Measurements from ENCODE around the gene ATAD3A.
"Not testable (repeated sequence)": the region's sequence is repeated elsewhere in the genome, so short reads cannot be mapped to it uniquely, and the experiment has no call there.

The ATAD3A gene

DNA sequence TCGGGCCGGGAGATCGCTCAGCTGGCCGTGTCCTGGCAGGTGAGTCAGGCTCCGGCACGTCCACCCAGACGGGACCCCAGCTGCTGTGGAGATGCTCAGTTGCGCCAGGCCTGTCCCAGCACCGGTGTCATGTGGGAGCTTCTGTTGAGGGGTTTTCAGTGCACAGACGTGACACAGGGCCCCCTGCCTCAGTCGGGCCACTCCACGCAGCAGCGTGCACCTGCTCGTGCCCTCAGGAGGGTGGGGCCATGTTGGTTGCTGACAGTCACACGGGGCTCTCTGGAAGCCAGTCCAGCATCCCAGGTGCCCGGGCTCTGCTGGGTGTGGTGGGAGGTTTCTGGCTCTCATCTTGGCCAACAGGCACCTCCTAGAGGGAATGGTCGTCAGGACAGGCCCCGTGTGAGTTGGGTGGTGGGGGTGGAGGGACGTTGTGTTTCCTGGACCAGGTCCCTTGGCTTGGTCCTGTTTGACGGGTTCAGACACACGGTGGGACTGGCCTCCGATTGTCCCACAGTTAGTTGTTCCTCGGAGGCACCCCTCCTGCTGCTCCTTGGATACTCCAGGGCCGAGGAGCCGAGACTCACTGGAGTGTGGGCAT, 21.2 kb upstream of the ATAD3A start:
- DNase-seq: no peak

GRCh38 chr1:1491601-1492000, 20.4 kb upstream of the ATAD3A start:
- no peak for DNase-seq

DNA sequence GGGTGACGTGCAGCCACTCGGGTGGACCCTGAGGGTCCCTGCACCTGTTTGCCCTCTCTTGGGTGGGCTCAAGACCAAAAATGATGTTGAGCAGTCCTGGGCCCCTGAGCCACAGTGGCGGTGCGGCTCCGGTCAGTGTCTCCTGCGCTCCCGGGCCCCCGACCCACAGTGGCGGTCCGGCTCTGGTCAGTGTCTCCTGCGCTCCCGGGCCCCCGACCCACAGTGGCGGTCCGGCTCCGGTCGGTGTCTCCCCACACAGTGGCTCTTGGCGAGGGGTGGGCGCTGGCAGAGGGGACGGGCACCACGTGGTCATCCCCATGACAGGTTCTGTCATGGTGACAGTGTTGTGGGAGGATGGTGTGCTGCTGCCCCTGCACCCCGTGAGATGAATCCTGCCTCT, 17.7 kb upstream of the ATAD3A start:
- not testable (repeated sequence) for DNase-seq

GRCh38 chr1:1495461-1495975, 16.4 kb upstream of the ATAD3A start:
- DNase-seq: not testable (repeated sequence)

DNA sequence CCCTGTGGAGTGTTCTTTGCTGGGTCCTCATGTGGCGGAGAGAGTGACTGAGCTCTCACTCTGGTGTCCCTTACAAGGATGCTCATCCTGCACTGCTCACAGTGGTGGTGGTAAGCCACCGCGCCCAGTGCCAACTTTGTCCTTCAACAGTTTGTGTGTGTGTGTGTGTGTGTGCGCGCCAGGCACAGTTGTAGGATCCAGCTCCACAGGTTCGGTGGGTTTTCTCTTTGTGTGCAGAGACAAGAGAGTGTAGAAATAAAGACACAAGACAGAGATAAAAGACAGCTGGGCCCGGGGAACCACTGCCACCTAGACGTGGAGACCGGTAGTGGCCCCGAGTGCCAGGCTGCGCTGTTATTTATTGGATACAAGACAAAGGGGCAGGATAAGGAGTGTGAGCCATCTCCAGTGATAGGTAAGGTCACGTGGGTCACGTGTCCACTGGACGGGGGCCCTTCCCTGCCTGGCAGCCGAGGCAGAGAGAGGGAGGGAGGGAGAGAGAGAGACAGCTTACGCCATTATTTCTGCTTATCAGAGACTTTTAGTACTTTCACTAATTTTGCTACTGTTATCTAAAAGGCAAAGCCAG, 7.1 kb upstream of the ATAD3A start:
- DNase-seq: peak; percentile 95

DNA sequence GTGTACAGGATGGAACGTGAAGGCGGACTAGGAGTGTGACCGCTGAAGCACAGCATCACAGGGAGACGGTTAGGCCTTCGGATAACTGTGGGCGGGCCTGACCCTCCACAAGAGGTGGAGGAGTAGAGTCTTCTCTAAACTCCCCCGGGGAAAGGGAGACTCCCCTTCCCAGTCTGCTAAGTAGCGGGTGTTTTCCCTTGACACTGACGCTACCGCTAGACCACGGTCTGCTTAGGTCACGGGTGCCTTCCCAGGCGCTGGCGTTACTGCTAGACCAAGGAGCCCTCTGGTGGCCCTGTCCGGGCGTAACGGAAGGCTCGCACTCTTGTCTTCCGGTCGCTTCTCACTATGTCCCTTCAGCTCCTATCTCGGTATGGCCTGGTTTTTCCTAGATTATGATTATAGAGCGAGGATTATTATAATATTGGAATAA, 6.6 kb upstream of the ATAD3A start:
- peak; percentile 51 for DNase-seq

- not testable (repeated sequence) for DNase-seq
These were observed 6.2 kb upstream of the ATAD3A start for GRCh38 chr1:1505801-1506200.

GRCh38 chr1:1507305-1507704, 4.7 kb upstream of the ATAD3A start:
- DNase-seq: no peak

DNA sequence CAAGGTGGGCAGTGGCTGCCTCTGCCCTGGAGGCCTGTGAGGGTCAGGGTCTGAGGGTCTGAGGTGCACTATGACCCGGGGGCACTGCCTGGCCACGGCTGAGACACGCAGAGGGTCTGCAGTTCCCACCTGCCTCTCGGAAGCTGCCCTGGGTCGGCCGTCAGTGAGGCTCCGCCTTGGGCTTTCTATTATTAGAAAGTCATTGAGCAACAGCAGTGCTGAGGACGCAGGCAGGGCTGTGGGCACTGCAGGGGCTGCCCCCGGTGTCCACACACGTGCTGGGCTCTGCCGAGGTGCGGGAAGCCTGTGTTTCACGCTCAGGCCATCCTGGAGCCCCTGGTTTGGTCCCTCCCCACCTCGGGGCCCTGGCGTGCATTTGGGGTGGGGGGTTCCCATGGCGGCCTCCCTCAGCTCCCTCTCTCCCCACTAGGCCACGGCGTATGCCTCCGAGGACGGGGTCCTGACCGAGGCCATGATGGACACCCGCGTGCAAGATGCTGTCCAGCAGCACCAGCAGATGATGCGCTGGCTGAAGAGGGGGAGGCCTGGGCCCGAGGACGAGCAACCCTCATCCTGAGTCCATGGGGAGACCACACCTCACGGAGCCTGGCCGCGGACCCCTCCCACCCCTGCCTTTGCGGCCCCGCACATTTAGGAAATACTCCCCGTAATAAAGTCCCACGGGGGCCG, 3.0 kb upstream of the ATAD3A start:
- not testable (repeated sequence) for DNase-seq

- not testable (repeated sequence) for DNase-seq
These were observed 2.5 kb upstream of the ATAD3A start for GRCh38 chr1:1509465-1509850.

GRCh38 chr1:1510912-1511532, 940 bp upstream of the ATAD3A start:
- peak; percentile 85 for DNase-seq

- not testable (repeated sequence) for DNase-seq
These were observed 463 bp downstream of the ATAD3A start for GRCh38 chr1:1512425-1512824.

DNA sequence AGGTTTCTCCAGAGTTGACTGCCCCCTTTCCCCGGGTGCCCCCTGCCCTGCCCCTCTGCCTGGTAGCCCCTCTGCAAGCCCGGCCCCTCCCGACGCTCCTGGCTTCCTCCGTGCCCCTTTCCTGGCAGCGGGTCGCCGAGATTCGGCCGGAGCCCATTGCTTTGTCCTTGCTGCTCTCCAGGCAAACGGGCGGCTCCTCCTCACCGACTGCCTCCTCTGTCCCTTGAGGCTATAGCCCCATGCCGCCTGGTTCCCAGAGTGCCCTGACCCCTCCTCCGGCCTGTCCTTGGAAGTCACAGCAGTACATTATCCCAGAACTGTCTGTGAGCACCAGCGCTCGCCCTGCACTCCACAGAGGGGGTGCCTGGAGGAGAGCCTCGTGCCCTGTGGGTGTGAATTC, 1.7 kb downstream of the ATAD3A start:
- DNase-seq: not testable (repeated sequence)

DNA sequence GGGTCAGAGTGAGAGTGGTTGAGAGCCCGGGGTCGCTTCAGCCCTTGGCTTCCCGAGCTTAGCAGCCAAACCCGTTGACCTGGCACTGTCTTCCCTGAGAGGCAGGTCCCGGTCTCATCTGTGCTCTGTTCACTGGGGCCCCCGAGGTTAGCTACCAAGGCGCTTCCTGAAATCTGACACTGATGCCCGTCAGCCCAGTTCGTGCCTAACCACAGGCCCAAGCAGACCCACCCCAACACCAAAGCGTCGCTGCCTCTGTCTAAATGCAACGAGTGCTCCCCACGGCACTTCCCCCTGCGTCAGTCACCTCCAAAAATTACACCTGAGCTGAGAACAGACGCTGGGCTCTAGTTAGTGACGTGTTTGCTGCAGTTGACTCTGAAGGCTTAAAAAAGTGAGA, 2.4 kb downstream of the ATAD3A start:
- not testable (repeated sequence) for DNase-seq

DNA sequence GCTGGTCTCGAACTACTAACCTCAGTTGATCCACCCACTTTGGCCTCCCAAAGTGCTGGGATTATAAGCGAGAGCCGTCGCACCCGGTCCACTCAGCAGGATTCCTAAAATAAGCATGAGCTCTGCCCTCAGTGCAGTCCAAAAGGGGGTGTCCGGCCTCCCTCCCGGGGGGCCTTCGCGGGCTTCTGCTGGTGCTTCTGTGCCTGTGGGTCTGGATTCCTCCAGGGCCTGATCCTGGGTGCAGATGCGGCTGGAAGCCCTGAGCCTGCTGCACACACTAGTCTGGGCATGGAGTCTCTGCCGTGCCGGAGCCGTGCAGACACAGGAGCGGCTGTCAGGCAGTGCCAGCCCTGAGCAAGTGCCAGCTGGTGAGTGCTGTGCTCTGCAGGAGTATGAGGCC, 5.0 kb downstream of the ATAD3A start:
- not testable (repeated sequence) for DNase-seq

DNA sequence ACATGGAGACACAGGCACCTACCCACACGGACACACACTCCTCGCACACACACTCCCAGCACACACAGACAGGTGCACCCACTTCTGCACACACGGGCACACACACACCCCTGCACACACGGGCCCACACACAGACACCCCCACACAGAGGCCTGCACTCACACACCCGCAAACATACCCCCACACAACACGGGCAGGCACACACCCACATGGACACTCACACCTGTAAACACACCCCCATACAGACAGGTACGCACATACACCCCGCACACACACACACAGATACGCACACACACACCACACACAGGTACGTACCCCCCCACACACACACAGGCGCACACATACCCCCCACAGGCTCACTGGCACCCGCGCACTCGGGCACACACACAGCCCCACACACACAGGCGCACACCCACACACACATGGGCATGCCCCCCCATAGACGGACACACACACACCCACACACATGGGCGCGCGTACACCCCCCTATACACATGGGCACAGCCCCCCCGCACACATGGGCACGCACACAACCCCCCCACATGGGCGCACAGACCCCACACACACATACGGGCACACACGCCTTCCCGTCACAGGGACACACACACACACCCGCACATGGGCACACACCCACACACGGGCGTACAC, 6.1 kb downstream of the ATAD3A start:
- no peak for DNase-seq

GRCh38 chr1:1518621-1519007, 6.7 kb downstream of the ATAD3A start:
- DNase-seq: not testable (repeated sequence)

- not testable (repeated sequence) for DNase-seq
These were observed 8.0 kb downstream of the ATAD3A start for GRCh38 chr1:1519805-1520505.

DNA sequence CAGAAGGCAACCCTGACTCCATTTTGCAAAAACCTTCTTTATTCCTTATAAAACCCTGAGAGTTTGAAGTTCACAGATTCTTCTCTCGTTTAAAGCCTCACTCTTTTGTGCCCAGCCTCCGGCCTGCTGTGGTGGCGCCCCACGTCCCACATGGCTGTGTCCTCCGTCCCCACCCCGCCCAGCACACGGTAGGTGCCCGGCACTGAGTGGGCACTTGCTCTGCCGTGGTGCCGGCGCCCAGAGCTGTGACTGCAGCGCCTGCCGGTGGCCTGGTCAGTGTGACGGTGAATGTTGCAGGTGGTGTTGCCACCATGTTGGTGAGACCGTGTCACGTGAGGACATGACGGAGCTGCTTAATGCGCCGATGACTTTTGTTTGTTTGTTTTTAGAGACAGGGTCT, 9.4 kb downstream of the ATAD3A start:
- DNase-seq: no peak

GRCh38 chr1:1522536-1522935, 10.6 kb downstream of the ATAD3A start:
- DNase-seq: not testable (repeated sequence)

DNA sequence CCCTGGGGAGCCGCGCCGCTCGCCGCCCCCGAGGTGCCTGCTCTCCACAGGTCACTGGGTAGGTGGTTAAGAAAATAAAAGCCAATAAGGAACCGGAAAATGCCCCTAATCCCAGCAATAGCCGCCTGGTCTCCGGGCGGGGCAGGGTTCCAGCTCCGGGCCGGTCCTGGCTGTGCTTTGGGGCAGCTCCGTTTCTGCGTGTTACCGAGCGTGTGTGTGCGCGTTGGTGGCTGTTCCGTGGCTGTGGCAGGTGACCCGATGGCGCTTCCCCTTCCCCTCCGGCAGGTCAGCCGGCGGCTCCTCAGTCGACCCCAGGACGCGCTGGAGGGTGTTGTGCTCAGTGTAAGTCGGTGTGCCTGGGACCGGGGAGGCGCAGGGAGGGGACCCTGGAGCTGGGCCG, 11.3 kb downstream of the ATAD3A start:
- not testable (repeated sequence) for DNase-seq

GRCh38 chr1:1523651-1524050, 11.7 kb downstream of the ATAD3A start:
- not testable (repeated sequence) for DNase-seq

All from NCI-H510A (cell line).